ENCODE measurements around the gene MMD2.

Gene MMD2

GRCh38 chr7:4957847-4958476, 1.0 kb downstream of the MMD2 start:
- DNase-seq = no peak

GRCh38 chr7:4951903-4952636, 6.9 kb downstream of the MMD2 start:
- DNase-seq = no peak

- no peak for DNase-seq
These were observed 7.7 kb downstream of the MMD2 start for GRCh38 chr7:4951304-4951703.

- DNase-seq = no peak
These were observed 10.6 kb downstream of the MMD2 start for GRCh38 chr7:4948402-4948801.

GRCh38 chr7:4945949-4946348, 13.0 kb downstream of the MMD2 start:
- no peak for DNase-seq

GRCh38 chr7:4944939-4945338, 14.0 kb downstream of the MMD2 start:
- DNase-seq = no peak

GRCh38 chr7:4943297-4943696, 15.7 kb downstream of the MMD2 start:
- no peak for DNase-seq

- DNase-seq = no peak
These were observed 18.8 kb downstream of the MMD2 start for GRCh38 chr7:4939971-4940728.

- DNase-seq = no peak
These were observed 21.6 kb downstream of the MMD2 start for GRCh38 chr7:4937411-4937810.

GRCh38 chr7:4934419-4935025, 24.5 kb downstream of the MMD2 start:
- no peak for DNase-seq

GRCh38 chr7:4931943-4932342, 27.0 kb downstream of the MMD2 start:
- no peak for DNase-seq

- no peak for DNase-seq
These were observed 30.0 kb downstream of the MMD2 start for GRCh38 chr7:4929005-4929404.

GRCh38 chr7:4928445-4928844, 30.5 kb downstream of the MMD2 start:
- no peak for DNase-seq

GRCh38 chr7:4919969-4920766, 38.8 kb downstream of the MMD2 start:
- no peak for DNase-seq

GRCh38 chr7:4916113-4916512, 42.9 kb downstream of the MMD2 start:
- no peak for DNase-seq

GRCh38 chr7:4911111-4911828, 47.7 kb downstream of the MMD2 start:
- no peak for DNase-seq

GRCh38 chr7:4906682-4907081, 52.3 kb downstream of the MMD2 start:
- DNase-seq = no peak

GRCh38 chr7:4905171-4905570, 53.8 kb downstream of the MMD2 start:
- no peak for DNase-seq

- no peak for DNase-seq
These were observed 54.6 kb downstream of the MMD2 start for GRCh38 chr7:4904346-4904745.

- DNase-seq = no peak
These were observed 63.2 kb downstream of the MMD2 start for GRCh38 chr7:4895766-4896165.

GRCh38 chr7:4894482-4894881, 64.5 kb downstream of the MMD2 start:
- DNase-seq = no peak

- DNase-seq = no peak
These were observed 65.0 kb downstream of the MMD2 start for GRCh38 chr7:4893929-4894475.

All from bone marrow (tissue), 2 donors.